Activated effector memory CD4-positive, alpha-beta T cell treated with Interleukin-2 at 50 U/mL for 16 hours (primary cell): ENCODE data around the gene BIRC2.
"Not testable (repeated sequence)": the region's sequence is repeated elsewhere in the genome, so short reads cannot be mapped to it uniquely, and the experiment has no call there.

Source experiments
- DNase-seq: peaks from one replicate; pipeline ENCODE4 v3.0.0-alpha.2; 2020

BIRC2 gene

GRCh38 chr11:102323542-102324251 lies 23.3 kb upstream of the BIRC2 start:
- DNase-seq, result no peak

GRCh38 chr11:102325088-102325487 lies 21.9 kb upstream of the BIRC2 start:
- no peak for DNase-seq

GRCh38 chr11:102328748-102329147 lies 18.3 kb upstream of the BIRC2 start:
- no peak for DNase-seq

GRCh38 chr11:102330231-102330630 lies 16.8 kb upstream of the BIRC2 start:
- no peak for DNase-seq

- no peak for DNase-seq
These were observed 15.7 kb upstream of the BIRC2 start for GRCh38 chr11:102331341-102331740.

- DNase-seq, result no peak
These were observed 14.4 kb upstream of the BIRC2 start for GRCh38 chr11:102332611-102332994.

- DNase-seq, result no peak
These were observed 8.5 kb upstream of the BIRC2 start for GRCh38 chr11:102338479-102339010.

- DNase-seq, result not testable (repeated sequence)
These were observed 5.7 kb upstream of the BIRC2 start for GRCh38 chr11:102341311-102341710.

GRCh38 chr11:102341844-102342318 lies 5.1 kb upstream of the BIRC2 start:
- DNase-seq, result peak; percentile 49

GRCh38 chr11:102343809-102344208 lies 3.2 kb upstream of the BIRC2 start:
- no peak for DNase-seq

GRCh38 chr11:102345904-102346303 lies 1.1 kb upstream of the BIRC2 start:
- no peak for DNase-seq

GRCh38 chr11:102346456-102346747 lies 612 bp upstream of the BIRC2 start:
- DNase-seq, result no peak

- DNase-seq, result no peak
These were observed 702 bp downstream of the BIRC2 start for GRCh38 chr11:102347462-102348370.

- DNase-seq, result no peak
These were observed 10.1 kb downstream of the BIRC2 start for GRCh38 chr11:102357116-102357515.

- no peak for DNase-seq
These were observed 12.4 kb downstream of the BIRC2 start for GRCh38 chr11:102359372-102359771.

- no peak for DNase-seq
These were observed 13.7 kb downstream of the BIRC2 start for GRCh38 chr11:102360681-102361080.

GRCh38 chr11:102361086-102362031 lies 14.3 kb downstream of the BIRC2 start:
- DNase-seq, result peak; percentile 32

GRCh38 chr11:102364991-102365390 lies 18.0 kb downstream of the BIRC2 start:
- DNase-seq, result no peak

- DNase-seq, result no peak
These were observed 20.4 kb downstream of the BIRC2 start for GRCh38 chr11:102367364-102367763.

GRCh38 chr11:102368472-102368871 lies 21.5 kb downstream of the BIRC2 start:
- no peak for DNase-seq

- not testable (repeated sequence) for DNase-seq
These were observed 27.8 kb downstream of the BIRC2 start for GRCh38 chr11:102374633-102375424.
